Body of pancreas (tissue), 4 donors: ENCODE measurements around the gene SYCP3.
A peak's percentile ranks its signal among the peaks of the same experiment; 100 is the strongest.

Source experiments
- CTCF ChIP-seq, 7 experiments: fragments of 450-650 bp in 4 of 7; fragments of 200-600 bp in 3 of 7; sonication (generic) in 3 of 7; IDR thresholded peaks; one replicate each; pipeline ENCODE4 v1.5.1; 2016 to 2019; ENCODE audit warnings: antibody characterized with exemption in 7 of 7
- POLR2A ChIP-seq, 3 donors: fragments of 450-650 bp; IDR thresholded peaks; one replicate each; pipeline ENCODE4 v1.6.1; 2016; ENCODE audit warnings: antibody characterized with exemption in 3 of 3, mild to moderate bottlenecking in 2 of 3

- TF ChIP-seq CTCF (IDR thresholded peaks at IDR 0.05) (peak; percentile 91 to 99 (median 94)), POLR2A (IDR thresholded peaks at IDR 0.05) (no peak)
Measured at GRCh38 chr12:101773650-101774162, 34.4 kb upstream of the SYCP3 start.
